SW480 (cell line): ENCODE results near the gene FBLN2.

Experiments used
- DNase-seq: peaks from one replicate; pipeline ENCODE4 v3.0.0-alpha.2; 2016; ENCODE audit warnings: low spot score

Gene FBLN2

GRCh38 chr3:13532085-13532484, 16.8 kb upstream of the FBLN2 start:
- DNase-seq = no peak

DNA sequence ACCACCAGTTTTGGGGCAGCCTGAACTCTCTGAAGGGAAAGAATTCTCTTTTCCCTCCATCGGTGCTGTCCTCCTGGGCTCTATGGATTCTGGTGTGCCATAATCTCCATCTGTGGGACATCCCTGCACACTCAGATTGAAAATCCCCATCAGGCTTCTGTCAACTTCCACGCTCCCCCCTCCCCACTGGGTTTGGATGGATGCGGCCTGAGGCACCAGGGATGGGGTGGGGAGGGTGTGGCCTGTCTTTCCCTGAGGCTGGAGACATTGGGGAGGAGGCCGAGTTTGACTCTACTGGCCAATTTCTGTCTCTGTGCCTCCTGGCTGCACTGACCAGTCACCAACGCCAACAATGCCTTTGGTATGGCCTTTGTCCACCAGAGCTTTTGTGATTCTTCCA, 16.3 kb upstream of the FBLN2 start:
- DNase-seq = no peak

- DNase-seq = no peak
These were observed 15.0 kb upstream of the FBLN2 start for GRCh38 chr3:13533885-13534301.

- DNase-seq = no peak
These were observed 13.4 kb upstream of the FBLN2 start for GRCh38 chr3:13535526-13535875.

- no peak for DNase-seq
These were observed 13.0 kb upstream of the FBLN2 start for GRCh38 chr3:13535905-13536304.

DNA sequence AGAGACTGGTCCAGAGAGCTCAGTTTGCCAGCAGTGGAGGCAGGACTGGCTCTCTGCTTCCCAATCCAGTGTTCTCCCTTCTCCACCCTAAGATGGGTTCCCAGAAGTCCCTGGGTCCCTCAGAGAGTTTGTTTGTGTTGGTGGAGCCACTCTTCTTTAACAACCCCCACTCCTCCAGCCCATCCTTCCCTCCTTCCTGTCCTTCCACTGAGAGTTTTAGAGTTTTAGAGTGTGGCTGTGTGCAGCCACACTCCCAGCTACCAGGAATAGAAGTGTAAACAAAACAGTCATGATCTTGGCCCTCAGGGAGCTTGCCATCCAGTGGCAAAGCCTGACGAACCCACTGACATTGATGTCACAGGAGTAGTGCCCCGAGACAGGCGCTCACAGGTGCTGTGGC, 12.5 kb upstream of the FBLN2 start:
- no peak for DNase-seq

GRCh38 chr3:13536832-13537231, 12.1 kb upstream of the FBLN2 start:
- DNase-seq = peak; percentile 57

GRCh38 chr3:13537244-13537908, 11.5 kb upstream of the FBLN2 start:
- no peak for DNase-seq

- DNase-seq = peak; percentile 94
These were observed 11.0 kb upstream of the FBLN2 start for GRCh38 chr3:13537909-13538296.

DNA sequence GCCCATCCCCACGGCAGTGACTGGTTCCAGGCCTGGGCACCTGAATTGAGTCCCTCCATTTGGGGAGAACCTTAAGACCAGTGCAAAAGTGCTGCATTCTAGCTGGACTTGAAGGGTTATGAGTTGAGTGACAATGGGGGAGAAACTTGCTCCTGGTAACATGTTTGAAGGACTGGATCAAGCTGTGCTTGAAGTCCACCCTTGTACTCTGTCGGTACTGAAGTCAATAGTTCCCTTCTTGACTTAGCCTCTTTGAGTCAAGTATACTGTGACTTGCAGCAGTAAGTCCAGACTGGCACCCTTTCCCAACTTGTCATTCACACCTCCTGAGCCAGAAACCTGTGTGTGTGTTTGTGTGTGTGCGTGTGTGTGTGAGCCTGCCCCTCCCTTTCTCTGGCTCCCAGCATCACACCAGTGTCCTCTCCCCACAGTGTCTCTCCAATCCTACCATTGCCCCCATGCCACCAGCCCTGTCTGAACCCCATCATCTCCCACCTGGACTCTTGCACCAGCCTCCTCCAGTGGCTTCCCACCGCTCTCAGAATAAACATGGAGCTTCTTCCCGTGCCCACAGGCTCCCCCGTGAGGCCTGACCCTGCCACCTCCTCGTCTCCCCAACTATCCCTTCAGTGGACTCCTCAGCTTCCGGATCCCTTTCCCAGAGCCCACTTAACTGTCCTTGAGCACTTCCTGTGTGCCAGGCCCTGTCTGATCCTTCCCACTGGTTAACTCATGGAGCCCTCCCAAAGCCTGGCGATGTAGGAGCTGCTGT, 10.2 kb upstream of the FBLN2 start:
- no peak for DNase-seq

DNA sequence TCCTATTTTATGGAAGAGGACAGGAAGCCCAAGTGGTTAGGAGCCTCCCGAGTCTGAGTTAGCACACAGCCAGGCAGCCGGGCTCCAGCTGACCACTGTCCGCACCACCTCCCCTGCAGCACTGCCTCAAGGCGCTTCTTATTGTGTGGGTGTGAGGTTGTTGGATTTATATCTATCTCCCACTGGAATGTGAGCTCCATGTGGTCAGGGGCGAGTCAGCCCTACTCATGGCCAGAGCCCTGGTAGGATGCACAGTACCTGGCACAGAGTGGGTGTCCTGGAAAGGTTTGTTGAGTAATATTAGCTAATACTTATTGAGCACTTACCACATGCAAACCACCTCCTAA, 9.7 kb upstream of the FBLN2 start:
- peak; percentile 23 for DNase-seq

DNA sequence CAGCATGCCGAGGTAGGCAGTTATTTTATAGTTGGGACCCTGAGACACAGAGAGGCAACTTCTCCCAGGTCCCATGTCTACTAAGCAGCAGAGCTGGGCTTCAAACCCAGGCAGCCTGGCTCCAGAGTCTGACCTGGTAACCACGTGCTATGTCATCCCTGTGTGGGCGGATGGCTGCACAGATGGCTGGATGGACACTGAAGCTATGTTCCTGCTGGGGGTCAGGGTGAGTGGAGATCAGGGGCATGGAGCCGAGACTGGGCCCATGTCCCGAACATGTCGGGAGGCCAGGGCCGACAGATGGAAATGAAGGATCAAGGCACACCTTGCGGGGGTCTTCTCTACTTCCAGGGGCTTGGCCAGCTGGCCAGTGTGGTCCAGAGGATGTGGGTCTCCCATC, 9.3 kb upstream of the FBLN2 start:
- DNase-seq = no peak

GRCh38 chr3:13540297-13540995, 8.5 kb upstream of the FBLN2 start:
- DNase-seq = no peak

- no peak for DNase-seq
These were observed 7.2 kb upstream of the FBLN2 start for GRCh38 chr3:13541691-13542090.

GRCh38 chr3:13542142-13542541, 6.8 kb upstream of the FBLN2 start:
- DNase-seq = no peak

GRCh38 chr3:13543253-13543652, 5.7 kb upstream of the FBLN2 start:
- no peak for DNase-seq

DNA sequence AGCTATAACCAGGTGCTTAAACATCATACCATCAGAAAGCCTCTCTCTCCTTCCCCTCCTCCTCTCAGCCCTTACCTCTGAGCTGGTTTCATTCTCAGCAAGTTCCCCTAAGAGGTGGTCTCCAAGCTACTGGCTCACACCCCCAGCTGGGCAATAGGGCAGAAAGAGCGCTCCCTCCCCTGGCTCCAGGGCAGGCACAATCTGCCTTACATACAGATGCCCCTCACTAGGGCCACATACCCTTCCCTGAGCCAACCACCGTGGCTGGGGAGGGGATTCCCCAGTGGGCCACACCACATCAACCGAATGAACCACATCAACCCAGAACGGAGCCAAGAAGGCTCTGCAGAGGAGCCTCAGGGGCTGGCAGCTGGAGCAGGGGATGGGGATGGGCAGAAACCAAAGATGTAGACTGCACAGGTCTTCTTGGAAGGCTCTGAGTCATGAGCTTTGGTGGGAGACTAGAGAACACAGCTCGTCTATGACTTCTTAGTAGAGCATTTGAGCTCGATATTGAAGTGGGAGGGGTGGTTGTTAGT, 4.6 kb upstream of the FBLN2 start:
- no peak for DNase-seq

DNA sequence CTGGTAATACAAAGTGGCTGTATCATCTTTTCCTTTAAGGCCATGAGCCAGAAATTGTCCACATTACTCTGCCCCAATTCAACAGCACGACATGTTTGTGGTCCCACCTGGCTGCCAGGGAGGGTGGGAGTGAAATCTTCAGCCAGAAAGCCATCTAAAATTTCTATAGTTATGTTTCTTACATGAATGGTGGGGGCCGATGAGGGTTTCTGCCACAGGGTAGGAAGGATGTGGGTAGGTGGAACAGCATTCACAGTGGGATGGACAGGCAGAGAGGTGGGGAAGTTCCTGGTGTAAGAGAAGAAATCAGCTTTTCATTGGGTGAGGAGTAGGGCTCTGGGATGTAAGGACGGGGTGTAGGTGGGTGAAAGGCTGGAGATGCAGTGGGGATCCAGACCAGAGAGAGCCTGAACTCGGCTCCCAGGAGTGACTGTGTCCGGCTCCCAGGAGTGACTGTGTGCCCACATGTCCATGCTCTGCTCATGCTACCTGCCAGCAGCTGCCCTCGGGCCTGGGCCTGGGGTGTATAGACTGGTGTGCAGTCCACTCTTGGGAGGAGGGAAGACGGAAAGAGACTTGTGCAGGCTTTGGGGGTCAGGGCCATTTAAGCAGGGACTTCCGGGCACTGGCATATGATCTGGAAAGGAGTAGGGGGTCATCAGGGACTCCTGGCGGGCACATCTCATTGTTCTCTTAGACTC, 3.8 kb upstream of the FBLN2 start:
- DNase-seq = no peak

DNA sequence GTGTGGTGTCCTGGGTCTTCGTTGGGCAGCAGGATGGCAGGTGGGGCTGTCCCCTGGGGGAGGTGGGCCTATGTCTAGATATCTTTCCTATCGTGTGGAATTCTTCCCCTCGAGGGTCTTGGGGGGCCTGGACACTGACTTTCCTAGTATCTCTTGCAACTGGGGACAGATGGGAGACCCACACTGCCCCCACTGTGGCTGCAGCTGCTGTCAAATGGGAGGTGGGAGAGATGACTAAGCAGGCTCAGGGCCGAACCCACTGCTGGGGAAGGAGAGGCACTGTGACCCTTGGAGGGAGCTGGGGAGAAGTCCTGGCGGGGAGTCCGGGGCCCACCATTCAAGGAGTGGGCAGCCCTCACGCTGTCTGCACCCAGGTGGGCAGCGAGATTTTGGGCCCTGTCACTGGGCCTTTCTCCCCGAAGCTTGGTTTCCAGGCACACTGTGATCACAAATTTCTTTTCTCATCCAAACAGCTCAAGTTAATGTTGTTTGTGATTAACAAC, 2.9 kb upstream of the FBLN2 start:
- no peak for DNase-seq

GRCh38 chr3:13546667-13547171, 2.2 kb upstream of the FBLN2 start:
- DNase-seq = no peak

DNA sequence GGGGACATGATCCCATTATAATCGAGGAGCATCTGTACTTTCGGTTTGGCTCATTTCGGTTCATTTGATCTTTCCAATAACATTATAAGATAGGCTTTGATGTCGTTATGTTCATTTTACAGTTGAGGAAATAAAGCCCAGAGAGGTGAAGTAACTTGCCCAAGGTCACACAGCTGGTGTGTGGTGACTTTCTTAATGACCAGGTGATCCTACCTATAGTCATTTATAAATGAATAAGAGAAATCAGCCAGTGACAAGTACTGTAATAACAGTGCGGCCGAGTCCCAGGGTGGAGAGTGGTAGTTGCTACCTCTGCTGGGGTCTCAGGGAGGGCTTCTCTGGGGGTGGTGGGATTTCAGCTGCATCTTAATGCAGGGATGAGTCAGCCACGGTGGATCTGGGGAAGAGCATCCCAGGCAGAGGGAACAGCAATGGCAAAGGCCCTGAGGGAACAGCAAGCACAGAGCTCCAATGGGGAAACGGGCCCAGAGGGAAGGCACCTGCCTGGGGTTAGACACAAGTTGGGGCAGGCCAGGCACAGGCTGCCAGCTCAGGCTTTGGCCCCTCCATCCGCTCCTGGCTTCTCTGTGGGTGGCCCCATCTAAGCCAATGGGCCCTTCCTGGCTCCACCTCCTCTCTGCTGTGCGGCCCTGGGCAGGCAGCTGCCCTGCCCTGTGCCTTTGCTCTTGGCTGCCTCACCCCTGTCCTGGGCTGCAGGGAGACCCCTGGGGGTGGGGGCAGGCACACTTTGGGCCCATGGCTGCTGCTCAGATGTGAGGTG, 1.1 kb upstream of the FBLN2 start:
- DNase-seq = no peak
